GM04503 (cell line): ENCODE data around the gene NT5C2.
"Not testable (repeated sequence)": the region's sequence is repeated elsewhere in the genome, so short reads cannot be mapped to it uniquely, and the experiment has no call there.

ENCODE experiments used
- DNase-seq: peaks from one replicate; pipeline ENCODE4 v3.0.0-alpha.2; 2012; ENCODE audit warnings: low read depth

NT5C2 gene

DNA sequence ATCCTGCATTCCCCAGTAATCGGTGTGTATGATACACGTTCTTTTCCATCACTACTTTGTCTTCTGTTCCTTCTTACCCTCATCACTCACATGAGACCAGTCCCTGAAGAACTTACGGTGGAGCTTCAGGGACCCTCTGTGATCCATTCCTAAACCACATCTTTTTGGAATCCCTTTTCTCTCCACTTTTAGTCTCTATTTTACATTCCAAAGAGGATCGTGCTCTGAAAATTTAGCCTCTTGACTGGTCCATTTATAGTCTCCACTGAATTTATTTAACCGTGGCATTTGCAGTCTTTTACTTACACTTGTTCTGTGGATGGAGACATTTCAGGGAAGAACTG, 109.1 kb downstream of the NT5C2 start:
- no peak for DNase-seq

DNA sequence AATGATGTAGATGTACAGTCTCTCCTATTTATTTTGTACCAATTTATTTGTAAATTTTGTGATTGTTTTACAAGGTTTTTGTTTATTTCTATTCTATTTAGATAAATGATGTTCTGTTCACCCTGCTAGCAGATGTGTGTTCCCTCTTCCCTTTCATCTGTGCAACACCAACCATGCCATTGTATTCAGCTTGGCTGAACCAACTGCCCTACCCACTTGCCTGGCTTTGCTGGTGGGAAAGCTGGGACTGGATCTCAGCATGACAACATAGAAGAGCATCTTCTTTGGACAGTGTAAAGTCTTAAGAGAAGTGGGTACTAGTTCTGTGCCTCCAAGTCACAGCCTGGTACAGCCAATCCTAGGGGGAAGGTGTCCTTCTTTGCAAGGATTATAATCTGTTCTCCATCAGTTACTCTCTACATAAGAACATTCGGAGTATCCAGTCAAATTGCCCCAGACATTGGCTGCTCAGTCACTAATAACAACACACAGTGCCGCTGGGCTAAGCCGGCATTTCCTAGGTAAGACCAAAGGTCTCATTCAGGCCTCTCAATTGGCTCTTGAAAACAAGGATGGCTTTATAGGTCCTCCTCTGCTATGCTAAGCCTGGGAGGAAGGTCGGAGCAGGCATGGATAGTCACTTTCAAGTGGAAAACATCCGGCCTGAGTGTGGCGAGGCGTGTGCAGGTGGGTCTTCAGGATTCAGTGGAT, 109.7 kb downstream of the NT5C2 start:
- DNase-seq = no peak

- DNase-seq = no peak
Measured at GRCh38 chr10:103082683-103083082, 110.4 kb downstream of the NT5C2 start.

DNA sequence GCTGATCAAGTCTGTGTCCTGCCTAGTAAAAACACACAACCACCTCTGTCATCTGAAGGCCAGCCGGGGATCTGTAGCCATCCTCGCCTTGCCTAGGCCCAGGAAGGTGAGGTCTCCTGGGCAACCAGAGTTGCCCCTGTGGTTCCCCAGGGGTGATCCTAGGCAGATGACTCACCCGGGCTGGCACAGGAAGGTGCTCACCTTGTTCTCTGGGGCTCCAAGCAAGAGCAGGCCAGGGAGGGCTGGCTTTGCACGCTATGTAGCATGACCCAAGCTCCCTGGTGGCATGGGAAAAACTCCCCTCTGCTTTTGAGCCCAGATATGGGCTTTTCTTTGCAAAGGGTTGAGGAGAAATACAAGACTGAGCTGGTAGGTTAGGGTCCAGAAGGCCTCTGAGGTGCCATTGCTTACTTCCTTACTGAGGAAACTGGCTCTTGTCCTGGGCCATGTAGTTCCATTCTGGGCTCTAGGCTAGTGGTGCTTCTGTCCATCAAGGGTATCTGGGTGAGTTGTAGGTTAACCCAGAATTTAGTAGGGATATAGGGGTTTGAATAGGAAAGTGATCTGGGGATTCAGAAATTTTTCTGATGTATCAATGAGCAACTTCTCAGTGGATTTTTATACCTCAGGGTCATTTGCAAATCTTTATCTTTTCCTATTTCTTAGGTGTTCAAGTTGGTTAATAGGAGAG, 112.0 kb downstream of the NT5C2 start:
- DNase-seq = no peak

- no peak for DNase-seq
Measured at GRCh38 chr10:103079946-103080345, 113.1 kb downstream of the NT5C2 start.

GRCh38 chr10:103079100-103079499, 114.0 kb downstream of the NT5C2 start:
- DNase-seq = no peak

- DNase-seq = no peak
Measured at GRCh38 chr10:103078676-103079075, 114.4 kb downstream of the NT5C2 start.

DNA sequence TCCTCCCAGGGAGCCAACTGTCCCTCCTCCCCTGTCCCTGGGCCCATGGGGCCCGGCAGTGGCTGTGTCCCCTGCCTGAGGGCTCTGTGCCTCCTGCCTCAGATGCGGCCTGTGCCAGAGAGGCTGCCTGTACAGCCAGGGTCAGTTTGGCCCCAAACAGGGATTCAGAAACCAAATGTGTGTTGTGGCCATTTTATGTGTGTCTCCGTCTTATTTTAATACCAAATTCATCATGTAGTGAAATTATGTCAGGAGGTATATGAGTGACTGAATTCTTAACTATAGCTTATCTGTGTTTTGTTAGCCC, 114.8 kb downstream of the NT5C2 start:
- DNase-seq = no peak

DNA sequence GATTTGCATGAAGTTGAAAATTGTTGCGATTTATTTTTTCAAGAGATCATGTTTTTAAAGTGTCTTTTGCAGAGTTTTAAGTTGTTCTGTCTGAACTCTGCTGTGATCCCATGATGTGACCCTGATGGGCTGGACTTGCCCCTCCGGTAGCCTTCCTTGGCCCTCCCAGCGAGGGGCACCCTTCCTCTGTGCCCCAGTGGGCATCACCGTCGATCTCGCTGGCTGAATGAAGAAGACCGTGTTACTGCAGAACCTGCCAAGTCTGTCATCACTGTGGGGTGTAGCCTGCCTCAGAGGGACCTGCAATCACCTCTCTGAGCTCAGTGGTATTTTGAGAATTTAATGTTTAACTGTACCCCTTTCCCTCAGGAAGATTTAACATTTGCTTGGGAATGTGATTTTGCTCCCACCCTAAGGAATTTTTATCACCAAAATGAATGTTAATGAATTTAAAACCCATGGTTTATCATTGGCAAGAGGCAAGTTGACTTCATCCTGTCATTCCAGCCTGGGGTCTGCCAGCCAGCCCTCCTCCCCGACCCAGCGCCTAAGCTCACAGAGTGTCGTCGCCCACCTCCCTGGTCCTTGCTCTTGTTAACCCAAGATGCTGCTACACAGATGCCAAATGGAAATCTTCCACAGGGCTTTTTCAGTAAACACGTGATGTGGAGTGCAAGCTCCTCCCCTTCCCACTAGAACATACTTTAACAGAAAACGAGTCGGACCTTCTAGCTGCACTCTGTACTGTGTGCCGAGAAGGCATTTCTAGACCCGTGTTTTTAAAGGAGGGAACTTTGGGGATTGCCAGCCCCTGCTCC, 115.4 kb downstream of the NT5C2 start:
- no peak for DNase-seq

GRCh38 chr10:103077020-103077419, 116.1 kb downstream of the NT5C2 start:
- DNase-seq = no peak

GRCh38 chr10:103072891-103073290, 120.2 kb downstream of the NT5C2 start:
- DNase-seq = no peak

DNA sequence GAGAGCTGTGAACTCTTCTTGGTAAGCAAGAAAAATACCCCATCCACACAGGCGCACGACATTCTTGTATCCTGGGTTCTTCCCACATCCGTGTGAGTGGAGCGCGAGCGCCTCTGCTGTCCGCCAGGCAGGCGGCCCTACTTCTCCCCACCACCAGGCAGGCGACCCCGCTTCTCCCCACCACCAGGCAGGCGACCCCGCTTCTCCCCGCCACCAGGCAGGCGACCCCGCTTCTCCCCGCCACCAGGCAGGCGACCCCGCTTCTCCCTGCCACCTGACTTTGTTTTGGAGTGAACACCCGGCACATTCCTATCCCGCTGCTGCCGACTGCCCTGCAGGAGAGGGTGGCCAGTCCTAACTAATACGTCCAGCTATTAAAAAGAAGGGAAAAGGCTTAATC, 120.8 kb downstream of the NT5C2 start:
- DNase-seq = no peak

- DNase-seq = no peak
Measured at GRCh38 chr10:103069453-103070331, 123.4 kb downstream of the NT5C2 start.

GRCh38 chr10:103067956-103068355, 125.1 kb downstream of the NT5C2 start:
- no peak for DNase-seq

DNA sequence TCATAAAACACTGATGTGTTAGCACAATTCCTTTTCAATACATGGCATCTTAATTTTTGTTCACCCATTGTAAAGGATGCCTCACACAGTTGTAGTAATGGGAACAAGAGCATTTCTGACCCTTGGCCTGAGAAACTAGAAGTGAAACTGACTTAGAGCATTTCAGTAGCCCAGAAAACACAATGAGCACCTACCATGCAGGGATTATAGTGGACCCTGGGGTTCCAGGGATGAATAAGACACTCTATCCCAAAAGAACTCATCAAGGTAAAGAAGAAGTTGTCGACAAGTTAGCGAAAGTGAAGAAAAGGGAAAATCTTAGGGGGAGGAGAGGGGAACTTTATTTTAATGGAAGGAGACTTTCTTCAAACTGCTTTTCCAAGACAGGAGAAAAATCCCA, 125.6 kb downstream of the NT5C2 start:
- DNase-seq = no peak

DNA sequence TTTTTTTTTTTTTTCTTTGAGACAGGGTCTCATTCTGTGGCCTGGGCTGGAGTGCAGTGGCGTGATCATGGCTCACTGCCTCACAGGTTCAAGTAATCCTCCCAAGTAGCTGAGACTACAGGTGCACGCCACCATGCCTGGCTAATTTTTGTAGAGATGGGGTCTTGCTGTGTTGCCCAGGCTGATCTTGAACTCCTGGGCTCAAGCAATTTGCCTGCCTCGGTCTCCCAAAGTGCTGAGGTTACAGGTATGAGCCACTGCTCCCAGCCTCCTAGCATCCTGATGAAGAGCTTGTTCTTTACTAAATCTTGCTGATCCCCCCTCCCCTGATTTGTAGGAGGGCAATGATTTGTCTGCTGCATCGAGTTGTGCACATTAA, 126.0 kb downstream of the NT5C2 start:
- DNase-seq = not testable (repeated sequence)

GRCh38 chr10:103066141-103067098, 126.7 kb downstream of the NT5C2 start:
- no peak for DNase-seq

- DNase-seq = no peak
Measured at GRCh38 chr10:103064956-103065355, 128.1 kb downstream of the NT5C2 start.

DNA sequence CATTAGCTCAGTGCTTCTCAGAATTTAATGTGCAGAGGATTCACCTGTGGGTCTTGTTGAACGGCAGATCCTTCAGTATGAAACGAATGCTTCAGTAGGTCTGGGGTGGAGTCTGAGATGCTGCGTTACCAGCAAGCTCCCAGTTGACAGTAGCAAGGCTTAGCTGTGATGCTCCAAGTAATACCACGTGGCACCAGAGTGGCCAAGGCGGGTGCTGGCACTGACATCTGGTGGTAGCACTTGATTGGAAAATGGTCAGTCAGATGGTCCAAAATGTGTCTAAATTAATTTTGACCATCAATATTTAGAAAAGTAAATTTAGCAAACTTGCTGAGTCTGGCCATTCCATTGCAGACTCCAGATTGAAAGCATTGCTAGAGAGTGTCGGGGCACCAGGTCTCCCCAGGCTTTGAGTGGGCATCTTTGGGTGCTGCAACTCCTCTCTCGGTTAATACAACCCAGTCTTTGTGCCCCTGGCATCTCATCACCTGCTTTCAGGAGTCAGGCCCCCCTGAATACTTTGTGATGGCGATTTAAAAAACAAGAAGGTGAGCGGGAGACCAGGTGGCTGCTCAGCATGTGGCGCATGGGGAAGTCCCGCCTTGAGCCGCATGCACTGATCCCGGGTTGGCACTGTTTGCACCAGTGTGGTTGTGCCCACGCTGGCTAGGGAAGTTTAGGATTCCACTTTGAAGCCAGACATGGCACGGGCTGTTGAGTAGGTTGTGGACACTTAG, 130.1 kb downstream of the NT5C2 start:
- no peak for DNase-seq

DNA sequence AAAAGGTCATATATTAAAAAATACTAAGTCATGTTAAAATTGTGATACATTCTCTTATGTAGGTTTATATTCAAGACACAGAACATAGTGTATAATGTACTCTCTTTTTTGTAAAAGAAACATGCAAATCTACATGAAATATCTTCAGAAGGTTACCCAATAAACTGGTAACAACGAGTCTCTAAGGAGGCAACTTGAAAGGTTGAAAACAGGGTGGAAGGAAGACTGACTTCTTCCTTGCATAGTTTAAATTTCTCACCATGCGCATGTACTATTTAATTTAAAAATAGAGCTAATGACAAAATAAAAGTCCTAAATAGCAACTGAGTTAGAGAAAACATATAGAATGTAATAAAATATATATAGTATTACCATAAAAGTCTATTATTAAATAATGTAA, 132.5 kb downstream of the NT5C2 start:
- no peak for DNase-seq
